NCI-H524 (cell line): Measurements from ENCODE around the gene MRPL20.
"Not testable (repeated sequence)": the region's sequence is repeated elsewhere in the genome, so short reads cannot be mapped to it uniquely, and the experiment has no call there.

Experiments
- DNase-seq, 2 experiments: peaks; one replicate each; lab custom pipeline; 2025; lab: John Stamatoyannopoulos, UW

MRPL20 gene

DNA sequence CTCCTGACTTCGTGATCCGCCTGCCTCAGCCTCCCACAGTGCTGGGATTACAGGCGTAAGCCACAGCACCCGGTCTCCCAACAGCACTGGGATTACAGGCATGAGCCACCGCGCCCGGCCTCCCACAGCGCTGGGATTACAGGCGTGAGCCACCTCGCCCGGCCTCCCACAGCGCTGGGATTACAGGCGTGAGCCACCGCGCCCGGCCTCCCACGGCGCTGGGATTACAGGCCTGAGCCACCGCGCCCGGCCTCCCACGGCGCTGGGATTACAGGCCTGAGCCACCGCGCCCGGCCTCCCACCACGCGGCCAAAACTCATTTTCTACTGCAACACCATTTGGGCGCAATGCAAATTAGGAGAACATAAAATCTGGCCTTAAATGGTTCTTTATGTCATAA, 21.8 kb downstream of the MRPL20 start:
- not testable (repeated sequence) for DNase-seq

DNA sequence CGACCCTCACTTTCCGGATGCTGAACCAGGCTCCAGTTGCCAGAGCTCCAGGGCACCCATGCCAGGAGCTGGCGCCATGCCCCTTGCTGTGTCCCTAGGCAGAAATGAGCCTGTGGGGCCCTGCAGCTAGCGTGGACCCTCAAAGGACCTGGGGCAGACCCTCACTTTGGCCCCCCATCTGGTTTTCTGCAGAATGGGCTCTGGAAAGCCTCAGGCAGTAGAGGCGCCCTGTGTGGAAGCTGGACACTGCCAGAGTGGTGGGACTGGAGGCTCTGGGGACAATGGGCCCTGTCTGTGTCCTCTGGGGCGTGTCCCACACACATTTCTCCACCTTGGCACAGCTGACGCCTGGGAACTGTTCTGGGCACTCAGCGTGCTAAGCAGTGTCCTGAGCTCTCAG, 25.8 kb downstream of the MRPL20 start:
- DNase-seq: no peak

DNA sequence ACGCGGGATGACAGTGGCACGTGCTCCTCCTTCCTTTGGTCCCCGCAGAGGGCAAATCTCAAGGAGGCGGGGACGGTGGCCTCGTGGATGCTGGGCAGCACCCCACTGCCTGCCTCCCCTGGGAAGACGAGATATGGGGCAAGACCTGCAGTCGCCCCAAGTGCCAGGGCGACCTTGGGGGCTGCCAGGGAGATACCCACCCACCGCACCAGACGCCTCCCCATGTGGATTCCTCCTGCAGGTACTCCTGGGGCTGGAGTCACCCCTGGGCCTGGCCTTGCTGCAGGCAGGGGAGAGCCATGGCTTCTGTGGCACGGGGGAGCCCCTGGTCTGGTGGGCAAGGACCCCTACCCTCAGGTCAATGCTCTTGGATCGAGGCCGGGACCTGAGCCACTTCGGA, 26.2 kb downstream of the MRPL20 start:
- DNase-seq: no peak

DNA sequence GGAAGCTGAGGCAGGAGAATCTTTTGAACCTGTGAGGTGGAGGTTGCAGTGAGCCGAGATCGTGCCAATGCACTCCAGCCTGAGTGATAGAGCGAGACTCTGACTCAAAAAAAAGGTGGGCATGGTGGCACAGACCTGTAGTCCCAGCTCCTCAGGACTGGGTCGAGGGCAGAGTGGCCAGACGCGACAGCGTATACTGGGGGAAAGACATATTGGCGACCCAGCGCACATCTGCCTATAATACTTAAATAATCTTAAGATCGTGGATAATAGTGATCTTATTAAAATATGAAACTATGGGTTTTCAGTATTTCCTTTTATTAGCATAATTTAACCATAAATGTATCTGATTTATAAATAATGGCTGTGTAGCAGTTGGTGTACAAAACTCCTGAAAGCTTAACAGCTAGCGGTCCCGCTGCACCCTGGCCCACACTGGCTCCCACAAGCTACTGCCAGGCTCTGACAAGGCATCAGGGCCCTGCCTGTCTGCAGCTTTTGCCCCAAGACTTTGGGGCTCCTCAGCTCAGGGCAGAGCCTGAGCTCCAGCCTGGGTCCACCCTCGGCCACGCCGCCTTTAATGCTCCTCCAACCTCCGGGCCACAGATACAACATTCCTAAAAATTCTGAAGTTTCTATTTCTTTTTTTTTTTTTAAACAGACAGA, 29.4 kb downstream of the MRPL20 start:
- DNase-seq: no peak

DNA sequence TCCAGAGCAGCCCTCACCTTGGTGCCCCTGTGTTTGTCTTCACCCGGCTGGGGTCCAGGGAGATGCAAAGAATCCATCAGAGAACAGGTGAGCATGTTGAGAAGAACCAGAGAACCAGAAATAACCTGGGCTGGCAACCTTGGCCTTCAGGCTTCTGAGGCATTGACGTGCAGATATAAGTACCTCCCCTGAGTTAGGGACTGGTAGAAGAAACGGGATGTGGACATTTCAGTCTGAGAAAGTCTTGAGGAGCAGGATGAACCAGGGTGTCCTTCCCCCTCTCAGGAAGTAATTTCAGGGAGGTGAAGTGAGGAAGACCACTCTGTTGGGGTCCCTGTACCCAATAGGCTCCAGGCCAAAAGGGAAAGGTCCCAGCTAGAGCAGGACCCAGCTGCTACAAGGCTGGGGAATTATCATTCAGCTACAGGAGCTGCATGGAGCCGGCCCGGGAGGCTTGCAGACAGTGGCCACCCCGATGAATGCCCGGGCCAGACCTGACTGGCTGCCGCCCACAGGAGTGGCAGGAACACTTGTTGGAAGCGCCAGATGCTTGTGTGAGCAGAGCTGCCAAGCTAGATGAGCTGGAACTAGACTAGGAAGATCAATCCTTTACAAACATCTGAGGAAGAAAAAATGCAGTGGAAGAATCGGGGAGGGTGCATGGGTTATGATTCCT, 30.4 kb downstream of the MRPL20 start:
- DNase-seq: no peak

DNA sequence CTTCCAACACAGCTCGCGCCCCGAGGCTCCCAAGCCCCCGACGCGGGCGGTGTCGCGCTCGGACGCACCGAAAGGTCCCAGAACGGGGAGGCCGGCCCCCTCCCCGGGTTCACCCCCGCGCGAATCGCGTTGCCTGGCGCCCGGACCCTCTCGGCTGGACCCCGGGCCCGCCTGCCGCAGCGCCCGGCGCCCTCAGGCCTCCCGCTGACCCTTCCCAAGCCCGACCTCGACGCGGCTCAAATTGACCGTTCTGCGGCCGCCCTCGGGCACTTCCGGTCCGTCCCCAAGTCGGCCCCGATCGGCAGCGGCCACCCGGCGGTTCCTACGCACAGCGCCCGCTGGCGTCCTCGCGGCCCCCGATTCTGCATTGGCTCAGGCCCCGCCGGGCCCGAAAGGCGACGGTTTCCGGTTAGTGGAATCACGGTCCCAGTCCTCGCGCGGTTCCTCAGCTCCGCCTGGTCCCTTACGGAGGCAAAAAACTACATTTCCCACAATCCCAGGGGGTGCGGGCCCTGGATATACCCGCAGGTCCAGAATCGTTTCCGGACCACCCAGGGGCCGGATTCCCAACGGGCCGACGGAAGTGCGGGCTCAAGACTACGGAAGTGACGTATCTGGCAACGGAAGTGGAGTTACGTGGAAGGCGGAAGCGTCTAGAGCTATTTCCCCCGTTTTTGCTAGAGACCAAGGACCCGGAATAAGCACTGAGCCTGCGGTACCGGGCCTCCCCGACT, 32.0 kb downstream of the MRPL20 start, which contains the start of gene AURKAIP1:
TSS of gene AURKAIP1 (minus strand) at position 279 of the 734 bp plus-strand sequence. CDS start 451 bp downstream, outside the sequence.
- DNase-seq: peak; percentile 97 to 99

DNA sequence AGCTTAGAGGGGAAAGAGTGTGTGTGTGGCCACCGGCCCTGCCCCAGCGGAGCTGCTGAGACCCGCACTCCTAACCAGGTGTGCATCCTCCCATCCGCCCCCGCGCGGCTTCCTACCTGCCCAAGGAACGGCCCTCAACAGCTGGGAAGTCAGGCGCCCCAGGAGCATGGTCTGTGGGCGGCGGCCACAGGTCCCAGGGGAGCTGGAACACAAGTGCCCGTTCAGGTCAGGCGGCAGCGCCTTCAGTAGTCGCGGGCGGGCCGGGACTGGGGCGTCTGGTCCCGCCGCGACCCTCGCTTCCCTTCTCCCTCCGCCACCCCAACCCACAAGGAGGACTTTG, 32.5 kb downstream of the MRPL20 start:
- no peak for DNase-seq

DNA sequence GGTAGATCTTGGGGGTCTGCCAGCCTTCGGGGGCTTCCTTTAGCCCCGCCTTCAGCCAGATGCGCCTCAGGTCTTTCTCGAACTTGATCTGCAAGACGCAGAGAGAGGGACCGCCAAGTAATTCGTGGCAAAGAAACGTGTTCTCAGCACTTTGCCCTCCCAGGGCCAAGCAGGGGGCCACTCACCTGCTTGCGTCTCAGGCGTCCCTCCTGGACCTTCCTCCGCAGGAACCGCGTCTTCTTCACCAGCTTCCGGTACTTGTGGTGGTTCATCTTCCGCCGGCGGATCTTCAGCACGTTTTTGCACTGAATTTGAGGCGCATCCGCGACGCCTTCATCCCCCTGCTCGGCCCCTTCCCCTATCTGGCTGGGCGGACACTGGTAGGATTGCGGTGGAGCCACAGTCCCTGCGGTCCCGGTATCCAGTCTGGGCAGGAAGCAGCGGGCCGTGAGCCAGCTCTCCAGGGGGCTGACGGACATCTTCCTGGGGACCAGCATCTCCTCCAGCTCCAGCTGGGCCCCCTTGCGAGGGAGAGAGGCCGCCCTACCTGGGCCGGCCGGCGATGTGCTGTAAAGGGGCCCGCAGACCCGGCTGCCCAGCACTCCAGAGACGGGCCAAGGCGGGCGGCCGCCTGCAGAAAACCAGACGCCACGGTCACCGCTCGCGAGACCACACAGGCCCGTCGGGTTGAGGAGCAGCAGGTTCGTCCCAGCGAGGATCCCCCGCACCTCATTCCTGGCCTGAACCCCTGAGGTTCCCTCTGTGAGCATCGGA, 33.1 kb downstream of the MRPL20 start:
- no peak for DNase-seq

DNA sequence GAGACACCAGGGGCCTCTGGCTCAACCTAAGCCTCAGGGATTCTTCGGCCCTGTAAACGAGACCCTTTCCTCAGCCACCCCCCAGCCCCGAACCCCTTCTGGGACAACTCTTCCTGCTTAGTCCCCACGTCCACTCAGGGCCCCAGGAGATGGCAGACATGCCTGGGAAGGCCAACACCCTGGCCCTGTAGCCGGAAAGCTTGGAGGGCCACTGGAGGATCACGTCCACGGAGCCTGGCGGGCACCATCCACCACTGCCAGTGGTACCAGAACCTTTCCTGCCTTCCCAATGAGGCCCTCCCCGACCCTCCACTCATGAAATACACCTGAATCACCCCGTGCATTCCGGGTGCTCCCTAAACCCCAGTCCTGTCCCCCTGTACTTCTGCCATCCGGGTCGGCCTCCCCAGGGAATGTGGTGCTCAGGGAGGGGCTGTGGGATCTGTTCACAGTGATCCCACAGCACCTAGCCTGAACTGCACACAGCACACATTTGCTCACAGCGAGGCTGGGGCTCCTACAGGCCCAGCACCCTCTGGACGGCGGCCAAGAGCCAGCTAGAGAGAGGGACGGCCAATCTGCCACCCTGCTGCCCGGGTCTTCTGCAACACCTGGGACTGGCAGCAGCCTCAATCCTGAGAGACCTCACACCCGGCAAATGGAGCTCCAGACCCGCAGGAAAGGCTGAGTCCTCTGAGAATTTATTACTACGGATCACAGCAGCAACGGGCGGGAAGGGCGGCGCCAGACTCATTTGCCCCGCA, 33.9 kb downstream of the MRPL20 start:
- DNase-seq: no peak

DNA sequence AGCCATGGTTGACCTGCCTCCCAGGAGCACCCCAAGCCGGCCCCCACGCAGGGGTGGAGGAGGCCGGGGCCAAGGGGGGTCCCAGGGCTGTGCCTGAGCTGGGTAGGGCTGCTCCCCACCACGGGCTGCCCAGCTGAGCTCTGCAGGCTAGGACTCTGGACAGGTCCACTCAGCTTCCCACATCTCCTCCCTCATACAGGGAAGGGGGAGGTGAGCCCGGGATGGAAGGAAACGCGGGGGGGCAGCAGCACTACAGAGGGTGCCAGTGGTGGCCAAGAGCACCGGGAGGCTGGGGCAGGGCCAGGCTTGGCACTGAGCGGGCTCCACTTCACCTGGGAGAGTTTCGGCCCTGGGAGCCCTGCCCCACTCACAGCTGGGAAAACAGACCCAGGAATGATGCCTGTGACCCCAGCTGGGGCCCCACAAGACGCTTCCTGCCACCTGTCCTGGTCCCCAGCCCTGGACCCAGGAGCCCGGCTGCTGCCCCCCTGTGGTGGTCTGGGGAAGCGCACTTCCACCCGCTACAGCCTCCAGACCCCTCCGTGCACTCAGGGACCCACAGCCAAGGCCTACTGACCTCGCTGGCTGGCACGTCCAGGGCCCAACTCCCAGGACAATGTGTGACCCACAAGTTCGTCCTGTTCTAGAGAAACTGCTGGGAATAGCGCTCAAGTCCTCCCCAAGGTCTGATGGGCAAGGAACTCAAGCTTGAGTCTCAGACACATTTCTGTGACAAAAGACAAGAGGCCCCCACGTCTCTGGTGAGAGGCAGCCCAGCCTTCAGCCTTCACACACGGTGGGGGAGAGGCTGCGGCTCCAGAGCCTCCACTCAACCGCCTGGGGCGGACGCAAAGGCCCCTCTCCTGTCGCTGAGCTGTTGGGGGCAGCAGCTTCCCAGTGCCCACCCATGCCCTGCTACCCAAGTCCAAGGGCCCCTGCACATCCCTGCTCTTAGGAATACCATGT, 35.1 kb downstream of the MRPL20 start:
- peak in 1 of 2 experiments; percentile 40 for DNase-seq

DNA sequence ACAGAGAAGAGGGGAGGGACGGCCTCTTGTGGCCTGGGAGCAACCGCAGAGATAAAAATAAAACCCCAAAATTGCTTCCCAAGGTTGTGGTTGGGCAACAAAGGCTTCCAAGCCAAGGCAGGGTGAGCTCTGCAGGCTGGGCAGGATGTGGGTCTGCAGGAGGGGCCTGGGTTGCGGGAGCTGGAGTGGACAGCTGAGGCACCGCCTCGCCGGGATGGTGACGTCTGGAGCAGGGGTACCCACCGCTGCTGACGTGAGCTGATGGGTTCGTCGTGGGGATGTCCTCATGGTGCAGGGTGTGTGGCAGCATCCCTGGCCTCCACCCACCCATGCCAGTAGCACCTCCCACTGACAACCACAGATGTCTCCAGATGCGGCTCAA, 35.7 kb downstream of the MRPL20 start:
- DNase-seq: no peak

DNA sequence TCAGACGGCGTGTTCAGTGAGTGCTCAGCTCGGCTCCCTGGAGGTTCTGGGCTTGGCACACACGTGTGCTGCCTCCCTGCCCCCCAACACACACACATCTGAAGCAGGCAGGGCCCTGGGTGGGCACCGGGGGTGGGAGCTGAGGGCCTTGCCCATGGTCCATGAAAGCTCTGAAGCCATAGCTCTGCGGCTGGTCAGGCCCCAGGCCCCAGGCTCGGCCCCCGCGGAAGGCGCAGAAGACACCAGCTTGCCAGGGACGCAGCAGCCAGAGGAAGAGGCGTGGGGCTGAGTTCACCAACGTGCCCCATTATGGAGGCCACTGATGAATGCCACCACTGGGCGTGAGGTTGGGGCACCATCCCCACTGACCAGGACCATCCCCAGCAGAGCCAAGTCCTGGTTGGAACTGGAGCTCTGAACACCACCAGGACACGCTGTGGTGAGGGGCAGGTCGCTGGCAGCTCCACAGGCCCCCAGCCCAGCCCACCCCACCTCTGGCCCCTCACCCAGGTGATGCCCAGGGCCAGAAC, 36.3 kb downstream of the MRPL20 start:
- no peak for DNase-seq

DNA sequence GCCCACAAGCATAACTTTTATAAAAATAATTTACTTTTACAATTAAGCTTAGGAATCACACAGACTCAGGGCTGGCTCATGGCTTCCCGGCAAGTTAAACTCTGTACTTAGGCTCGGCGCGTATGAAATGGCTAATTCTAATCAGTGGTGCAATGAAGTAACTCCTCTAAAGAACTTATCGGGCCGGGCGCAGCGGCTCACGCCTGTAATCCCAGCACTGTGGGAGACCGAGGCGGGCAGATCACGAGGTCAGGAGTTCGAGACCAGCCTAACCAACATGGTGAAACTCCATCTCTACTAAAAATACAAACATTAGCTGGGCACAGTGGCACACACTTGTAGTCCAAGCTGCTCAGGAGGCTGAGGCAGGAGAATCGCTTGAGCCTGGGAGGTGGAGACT, 37.0 kb downstream of the MRPL20 start:
- DNase-seq: not testable (repeated sequence)

DNA sequence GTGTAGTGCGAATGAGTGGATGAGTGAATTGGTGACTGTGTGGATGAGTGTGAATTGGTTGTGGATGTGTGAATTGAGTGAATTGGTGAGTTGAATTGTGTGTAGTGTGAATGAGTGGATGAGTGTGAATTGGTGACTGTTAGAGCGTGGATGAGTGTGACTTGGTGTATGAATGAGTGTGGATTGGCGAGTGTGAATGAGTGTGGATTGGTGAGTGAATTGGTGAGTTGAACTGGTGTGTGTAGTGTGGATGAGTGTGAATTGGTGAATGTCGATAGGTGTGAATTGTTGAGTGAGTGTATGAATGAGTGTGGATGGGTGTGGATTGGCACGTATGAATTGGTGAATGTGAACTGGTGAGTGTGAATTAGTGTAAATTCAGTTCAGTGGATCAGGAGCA, 39.8 kb downstream of the MRPL20 start:
- DNase-seq: no peak

DNA sequence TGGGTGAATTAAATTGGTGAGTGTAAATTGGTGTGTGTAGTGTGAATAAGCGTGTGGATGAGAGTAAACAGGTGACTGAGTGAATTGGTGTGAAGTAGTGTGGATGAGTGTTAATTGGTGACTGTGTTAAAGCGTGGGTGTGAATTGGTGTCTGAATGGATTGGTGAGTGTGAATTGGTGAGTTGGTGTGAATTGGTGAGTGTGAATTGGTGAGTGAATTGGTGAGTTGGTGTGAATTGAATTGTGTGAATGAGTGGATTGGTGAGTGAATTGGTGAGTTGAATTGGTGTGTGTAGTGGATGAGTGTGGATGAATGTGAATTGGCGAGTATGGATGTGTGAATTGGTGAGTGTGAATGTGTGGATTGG, 40.4 kb downstream of the MRPL20 start:
- no peak for DNase-seq

DNA sequence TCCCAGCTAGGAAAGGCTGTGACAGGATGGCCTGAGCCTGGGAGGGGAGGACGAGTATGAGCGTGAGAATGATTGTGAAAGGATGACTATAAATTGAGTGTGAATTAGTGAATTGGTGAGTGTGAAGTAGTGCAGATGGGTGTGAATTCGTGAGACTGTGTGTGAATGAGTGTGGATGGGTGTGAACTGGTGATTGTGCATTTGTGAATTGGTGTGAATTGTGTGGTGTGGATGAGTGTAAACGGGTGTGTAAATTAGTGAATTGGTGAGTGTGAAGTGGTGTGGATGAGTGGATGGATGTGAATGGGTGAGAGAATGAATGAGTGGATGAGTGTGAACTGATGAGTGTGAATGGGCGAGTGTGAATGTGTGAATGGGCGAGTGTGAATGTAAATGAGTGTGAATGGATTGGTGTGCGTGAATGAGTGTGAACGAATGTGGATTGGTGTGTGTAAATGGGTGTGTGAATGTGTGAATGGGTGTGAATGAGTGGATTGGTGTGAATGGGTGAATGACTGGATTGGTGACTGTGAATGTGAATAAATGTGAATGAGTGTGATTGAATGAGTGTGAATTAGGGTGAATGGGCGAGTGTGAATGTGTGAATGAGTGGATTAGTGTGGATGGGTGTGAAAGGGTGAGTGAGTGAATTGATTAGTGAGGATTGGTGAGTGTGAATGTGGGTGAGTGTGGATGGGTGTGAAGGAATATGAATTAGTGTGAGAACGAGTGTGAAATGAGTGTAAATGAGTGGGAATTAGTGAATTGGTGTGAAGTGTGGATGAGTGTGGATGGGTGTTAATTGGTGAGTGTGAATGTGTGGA, 41.0 kb downstream of the MRPL20 start:
- no peak for DNase-seq

DNA sequence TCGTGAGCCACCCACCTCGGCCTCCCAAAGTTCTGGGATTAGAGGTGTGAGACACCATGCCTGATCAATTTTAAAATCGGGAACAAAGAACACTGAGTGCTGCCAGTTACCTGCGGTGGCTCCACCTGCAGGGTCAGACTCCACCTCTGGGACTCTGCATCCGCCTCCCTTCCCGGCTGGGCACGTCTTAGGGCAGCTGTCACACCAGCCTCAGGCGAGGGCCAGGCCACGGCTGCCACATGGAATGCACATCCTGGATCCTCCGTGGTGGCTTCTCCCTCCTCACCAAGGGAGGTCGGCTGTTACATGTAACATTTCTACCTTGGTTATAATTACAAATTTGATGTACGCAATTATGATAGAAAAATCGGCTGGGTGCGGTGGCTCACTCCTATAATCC, 42.8 kb downstream of the MRPL20 start:
- DNase-seq: no peak

DNA sequence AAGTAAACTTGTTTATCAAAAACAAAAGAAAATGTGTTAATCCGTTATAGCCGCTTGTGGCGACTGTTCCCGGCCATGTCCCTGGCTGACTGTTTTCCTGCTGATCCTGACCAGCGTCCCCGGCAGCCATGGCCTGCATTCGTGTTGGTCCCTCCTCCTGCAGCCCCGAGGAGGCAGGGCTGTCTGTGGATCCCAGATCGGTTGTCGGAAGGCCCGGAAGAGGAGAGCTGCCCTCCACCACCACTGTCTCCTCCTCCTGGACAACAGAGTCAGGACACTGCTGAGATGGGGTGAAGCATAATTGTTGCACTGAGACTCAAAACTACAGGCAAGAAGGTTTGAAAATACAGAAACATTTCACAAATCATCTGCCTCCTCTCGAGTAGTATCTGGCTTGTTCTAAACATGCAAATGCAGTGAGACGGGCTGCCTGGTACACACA, 45.1 kb downstream of the MRPL20 start:
- DNase-seq: no peak

DNA sequence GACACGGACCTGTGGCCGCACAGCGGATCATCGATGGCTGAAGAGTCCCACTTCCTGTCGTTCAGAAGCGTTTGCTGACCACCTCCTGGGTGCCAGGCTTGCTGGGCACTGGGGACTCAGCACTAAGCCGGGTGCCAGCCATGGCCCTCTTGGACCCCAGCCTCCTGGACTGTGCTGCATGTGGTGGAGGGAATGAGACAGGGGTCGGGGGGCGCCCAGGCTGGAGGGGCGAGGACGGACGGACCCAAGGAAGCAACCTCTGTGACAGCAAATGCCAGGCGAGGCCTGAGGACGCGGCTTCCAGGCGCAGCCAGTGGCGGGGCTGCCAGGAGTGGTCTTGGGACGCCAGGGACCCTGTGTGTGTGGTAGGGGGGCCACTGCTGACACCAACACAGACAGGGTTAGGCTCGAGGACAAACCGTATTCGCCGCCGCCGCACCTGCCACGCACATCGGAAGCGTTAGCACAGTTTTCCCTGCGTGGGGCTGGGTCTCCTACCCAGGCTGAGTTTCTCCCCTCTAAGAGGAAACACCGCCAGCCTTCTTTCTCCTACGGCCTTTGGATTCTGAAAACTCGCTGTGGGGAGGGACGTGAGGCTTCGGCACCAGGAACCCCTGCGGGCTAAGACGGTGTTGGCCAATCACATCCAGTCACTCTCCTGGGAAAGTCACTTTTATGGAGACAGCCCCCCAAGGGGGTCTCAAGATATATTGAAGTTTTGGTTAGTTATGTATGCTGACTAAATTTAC, 45.7 kb downstream of the MRPL20 start:
- DNase-seq: no peak
